Testis (tissue), 3 donors: Measurements from ENCODE around the gene GPX6. TPM values are rescaled to one million over a fixed set of nuclear protein-coding genes. Genes with fewer than 3 reads are reported as not detected.
"Not testable (repeated sequence)": the region's sequence is repeated elsewhere in the genome, so short reads cannot be mapped to it uniquely, and the experiment has no call there.

ENCODE experiments used
- DNase-seq: peaks from one replicate; pipeline ENCODE4 v3.0.0-alpha.2; 2019
- H3K27ac ChIP-seq, 2 donors: fragments of 200-600 bp; sonication (generic); one replicate each; pipeline ENCODE4 v1.5.1; 2019
- H3K27me3 ChIP-seq: fragments of 200-600 bp; sonication (generic); one replicate; pipeline ENCODE4 v1.5.1; 2019
- H3K36me3 ChIP-seq: fragments of 200-600 bp; sonication (generic); one replicate; pipeline ENCODE4 v1.5.1; 2017; ENCODE audit warnings: low read depth; ENCODE audit errors: missing control alignments
- H3K4me1 ChIP-seq: fragments of 200-600 bp; sonication (generic); one replicate; pipeline ENCODE4 v1.5.1; 2019
- H3K4me3 ChIP-seq, 2 donors: fragments of 200-600 bp; sonication (generic); one replicate each; pipeline ENCODE4 v1.5.1; 2017 to 2019
- H3K9me3 ChIP-seq: fragments of 200-600 bp; sonication (generic); one replicate; pipeline ENCODE4 v1.5.1; 2017
- CTCF ChIP-seq, 3 experiments: fragments of 450-650 bp in 2 of 3; fragments of 200-600 bp in 1 of 3; sonication (generic) in 1 of 3; IDR thresholded peaks; one replicate each; pipeline ENCODE4 v1.5.1; 2016 to 2019; ENCODE audit warnings: antibody characterized with exemption in 3 of 3, mild to moderate bottlenecking in 2 of 3, moderate library complexity in 1 of 3
- POLR2A ChIP-seq: fragments of 450-650 bp; IDR thresholded peaks from one replicate; pipeline ENCODE4 v1.6.1; 2017; ENCODE audit warnings: antibody characterized with exemption, mild to moderate bottlenecking, moderate library complexity
- WGBS, 2 donors: methylation state at CpG; one replicate each; pipeline ENCODE4 v1.1.5; 2018; 5-methylcytosine and 5-hydroxymethylcytosine counted together
- intact Hi-C: fragments of 100-400 bp; cut with DNase I; formaldehyde crosslinking; loops from one replicate; pipeline ENCODE4 v1.15.1; 2023; ENCODE audit warnings: low total_unique reads
- polyA plus RNA-seq: library from polyadenylated mRNA; stranded (reverse); fragments of 350-450 nt; fragmentation: Illumina TruSeq; extraction: RNeasy Lipid Tissue Mini Kit (QIAGEN cat#74804); gene quantifications from one replicate; pipeline ENCODE4 v1.2.3, GENCODE V29; 2014; ENCODE audit warnings: low read depth, low replicate concordance; ENCODE audit not compliant: insufficient read depth
- total RNA-seq, 2 donors: library from RNA; depleted of rRNA; stranded (reverse); fragments of >200 nt; gene quantifications; one replicate each; pipeline ENCODE4 v1.2.3, GENCODE V29; 2016

GPX6 gene
- total and polyA plus RNA-seq, 3 donors from 2014 or later: 0.19 to 0.87 (median 0.54) TPM

- no peak for TF ChIP-seq CTCF (IDR thresholded peaks at IDR 0.05)
- no peak for TF ChIP-seq POLR2A
- no peaks in the 10 kb centered on the region for H3K4me1 ChIP-seq
- intact Hi-C loops: no loop called here
- WGBS, 2 donors: 4 to 5% methylated on average over 18 of the region's 18 CpGs
- H3K9me3 ChIP-seq: no peaks in the 10 kb centered on the region
- H3K27ac ChIP-seq: no peak overlapping the region
- H3K36me3 ChIP-seq: no peaks in the 10 kb centered on the region
- H3K27me3 ChIP-seq: no peaks in the 10 kb centered on the region
- no peak for DNase-seq
- H3K4me3 ChIP-seq: peak overlapping the region; percentile 19 to 32
These were observed 41.0 kb downstream of the GPX6 start for GRCh38 chr6:28474441-28475219.

- H3K4me1 ChIP-seq, H3K9me3 ChIP-seq, intact Hi-C loops, H3K36me3 ChIP-seq, H3K27me3 ChIP-seq: not testable (repeated sequence)
- Histone ChIP-seq H3K4me3 (peak overlapping the region; percentile 19 to 38), H3K27ac (peak overlapping the region in 1 of 2 donors; percentile 25)
- DNase-seq: peak; percentile 54
- WGBS, 2 donors: 77 to 85% methylated on average over 15 to 42 of the region's 45 CpGs
These were observed 46.3 kb downstream of the GPX6 start for GRCh38 chr6:28469153-28469745.

- WGBS, 2 donors: 73 to 78% methylated on average over 7 of the region's 7 CpGs
- H3K4me3 ChIP-seq: no peak overlapping the region
These were observed 47.5 kb downstream of the GPX6 start for GRCh38 chr6:28468056-28468455.

GRCh38 chr6:28462401-28462800 is 53.2 kb downstream of the GPX6 start:
- H3K4me3 ChIP-seq: no peak overlapping the region
- H3K4me1 ChIP-seq: no peaks in the 10 kb centered on the region
- TF ChIP-seq POLR2A: no peak
- TF ChIP-seq CTCF (IDR thresholded peaks at IDR 0.05): no peak
- no peaks in the 10 kb centered on the region for H3K9me3 ChIP-seq
- no peak for DNase-seq
- WGBS, 2 donors: 51 to 62% methylated on average over 2 of the region's 2 CpGs
- no peaks in the 10 kb centered on the region for H3K36me3 ChIP-seq
- no peaks in the 10 kb centered on the region for H3K27me3 ChIP-seq
- intact Hi-C loops: no loop called here
- H3K27ac ChIP-seq: no peak overlapping the region

More at GRCh38 chr6:28468056-28468455, 47.5 kb downstream of the GPX6 start:
- intact Hi-C loops: no loop called here
- no peak for DNase-seq
- Histone ChIP-seq H3K36me3 (no peaks in the 10 kb centered on the region), H3K9me3 (no peaks in the 10 kb centered on the region), H3K4me1 (no peaks in the 10 kb centered on the region), H3K27ac (no peak overlapping the region), H3K27me3 (no peaks in the 10 kb centered on the region)
- no peak for TF ChIP-seq POLR2A
- no peak for TF ChIP-seq CTCF (IDR thresholded peaks at IDR 0.05)

- TF ChIP-seq CTCF (IDR thresholded peaks at IDR 0.05) (no peak), POLR2A (no peak)
- 80 to 92% methylated on average over 1 of the region's 1 CpG for WGBS, 2 donors
- no peak for DNase-seq
- intact Hi-C loops: no loop called here
- Histone ChIP-seq H3K27me3 (no peaks in the 10 kb centered on the region), H3K4me3 (no peak overlapping the region), H3K4me1 (no peaks in the 10 kb centered on the region), H3K9me3 (no peaks in the 10 kb centered on the region), H3K27ac (no peak overlapping the region), H3K36me3 (no peaks in the 10 kb centered on the region)
These were observed 57.0 kb downstream of the GPX6 start for GRCh38 chr6:28458568-28458967.

Other genes with a start within 250 kb of the GPX6 start
- 10 to 100 TPM; 16.4 to 26.1 TPM for gene ZSCAN26, start 248.7 kb downstream of the GPX6 start, total RNA-seq
- 11.4 TPM for gene ZSCAN26, start 248.7 kb downstream of the GPX6 start, polyA plus RNA-seq
- 1 to 10 TPM; 6.1 to 6.9 TPM for gene PGBD1, start 234.2 kb downstream of the GPX6 start, total RNA-seq
- gene PGBD1, start 234.2 kb downstream of the GPX6 start, polyA plus RNA-seq: 4.8 TPM
- gene ZSCAN31, start 179.6 kb downstream of the GPX6 start, total RNA-seq: 10 to 100 TPM; 21.4 to 29.0 TPM
- gene ZSCAN31, start 179.6 kb downstream of the GPX6 start, polyA plus RNA-seq: 51.3 TPM
- gene ZKSCAN3, start 165.8 kb downstream of the GPX6 start, total RNA-seq: 1 to 10 TPM; 8.1 to 8.3 TPM
- gene ZKSCAN3, start 165.8 kb downstream of the GPX6 start, polyA plus RNA-seq: 5.4 TPM
- 10 to 100 TPM; 12.2 to 12.3 TPM for gene ZSCAN12, start 116.0 kb downstream of the GPX6 start, total RNA-seq
- 7.0 TPM for gene ZSCAN12, start 116.0 kb downstream of the GPX6 start, polyA plus RNA-seq
- gene ZSCAN23, start 72.3 kb downstream of the GPX6 start, total RNA-seq: 1 to 10 TPM; 8.3 to 9.1 TPM
- gene ZSCAN23, start 72.3 kb downstream of the GPX6 start, polyA plus RNA-seq: 2.4 TPM
- 1 to 10 TPM; 1.2 to 8.1 TPM for gene GPX5, start 10.1 kb upstream of the GPX6 start, total RNA-seq
- 8.6 TPM for gene GPX5, start 10.1 kb upstream of the GPX6 start, polyA plus RNA-seq